ENCODE measurements around the gene ZNF639.

DNA sequence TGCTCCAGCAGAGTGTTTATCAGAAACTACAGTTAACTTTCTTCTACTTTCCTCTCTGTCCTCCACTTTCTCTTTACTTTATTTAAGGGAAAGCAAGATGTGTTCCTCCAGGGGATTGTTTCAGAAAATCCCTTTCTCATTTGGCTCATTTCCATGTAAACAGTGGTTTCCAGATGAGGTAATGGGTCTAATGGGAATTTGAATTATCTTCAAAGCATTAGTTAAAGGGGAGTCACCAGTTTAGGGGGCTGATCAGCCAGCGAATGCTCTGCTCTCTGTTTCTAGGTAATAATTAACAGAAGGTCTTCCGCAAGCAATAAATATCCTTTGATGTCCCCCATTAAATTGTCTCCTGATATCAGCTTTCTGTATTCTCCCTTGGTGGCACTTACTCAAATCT lies 30.4 kb upstream of the ZNF639 start:
- TF ChIP-seq, protein P1, sequence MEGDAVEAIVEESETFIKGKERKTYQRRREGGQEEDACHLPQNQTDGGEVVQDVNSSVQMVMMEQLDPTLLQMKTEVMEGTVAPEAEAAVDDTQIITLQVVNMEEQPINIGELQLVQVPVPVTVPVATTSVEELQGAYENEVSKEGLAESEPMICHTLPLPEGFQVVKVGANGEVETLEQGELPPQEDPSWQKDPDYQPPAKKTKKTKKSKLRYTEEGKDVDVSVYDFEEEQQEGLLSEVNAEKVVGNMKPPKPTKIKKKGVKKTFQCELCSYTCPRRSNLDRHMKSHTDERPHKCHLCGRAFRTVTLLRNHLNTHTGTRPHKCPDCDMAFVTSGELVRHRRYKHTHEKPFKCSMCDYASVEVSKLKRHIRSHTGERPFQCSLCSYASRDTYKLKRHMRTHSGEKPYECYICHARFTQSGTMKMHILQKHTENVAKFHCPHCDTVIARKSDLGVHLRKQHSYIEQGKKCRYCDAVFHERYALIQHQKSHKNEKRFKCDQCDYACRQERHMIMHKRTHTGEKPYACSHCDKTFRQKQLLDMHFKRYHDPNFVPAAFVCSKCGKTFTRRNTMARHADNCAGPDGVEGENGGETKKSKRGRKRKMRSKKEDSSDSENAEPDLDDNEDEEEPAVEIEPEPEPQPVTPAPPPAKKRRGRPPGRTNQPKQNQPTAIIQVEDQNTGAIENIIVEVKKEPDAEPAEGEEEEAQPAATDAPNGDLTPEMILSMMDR (IDR thresholded peaks at IDR 0.05; ENCODE audit: insufficient read depth, low read length): no peak
- TF ChIP-seq GABPA (IDR thresholded peaks at IDR 0.05; ENCODE audit: low read depth): no peak

Data from HL-60 (cell line).